HG03439 (cell line): ENCODE data around the gene ARAP2.

Experiments
- ATAC-seq: cut with Tn5 transposase; IDR thresholded peaks from one replicate; pipeline ENCODE4 v1.9.1; 2021; ENCODE audit warnings: mild to moderate bottlenecking, moderate library complexity; ENCODE audit not compliant: unreplicated experiment

Gene ARAP2, protein sequence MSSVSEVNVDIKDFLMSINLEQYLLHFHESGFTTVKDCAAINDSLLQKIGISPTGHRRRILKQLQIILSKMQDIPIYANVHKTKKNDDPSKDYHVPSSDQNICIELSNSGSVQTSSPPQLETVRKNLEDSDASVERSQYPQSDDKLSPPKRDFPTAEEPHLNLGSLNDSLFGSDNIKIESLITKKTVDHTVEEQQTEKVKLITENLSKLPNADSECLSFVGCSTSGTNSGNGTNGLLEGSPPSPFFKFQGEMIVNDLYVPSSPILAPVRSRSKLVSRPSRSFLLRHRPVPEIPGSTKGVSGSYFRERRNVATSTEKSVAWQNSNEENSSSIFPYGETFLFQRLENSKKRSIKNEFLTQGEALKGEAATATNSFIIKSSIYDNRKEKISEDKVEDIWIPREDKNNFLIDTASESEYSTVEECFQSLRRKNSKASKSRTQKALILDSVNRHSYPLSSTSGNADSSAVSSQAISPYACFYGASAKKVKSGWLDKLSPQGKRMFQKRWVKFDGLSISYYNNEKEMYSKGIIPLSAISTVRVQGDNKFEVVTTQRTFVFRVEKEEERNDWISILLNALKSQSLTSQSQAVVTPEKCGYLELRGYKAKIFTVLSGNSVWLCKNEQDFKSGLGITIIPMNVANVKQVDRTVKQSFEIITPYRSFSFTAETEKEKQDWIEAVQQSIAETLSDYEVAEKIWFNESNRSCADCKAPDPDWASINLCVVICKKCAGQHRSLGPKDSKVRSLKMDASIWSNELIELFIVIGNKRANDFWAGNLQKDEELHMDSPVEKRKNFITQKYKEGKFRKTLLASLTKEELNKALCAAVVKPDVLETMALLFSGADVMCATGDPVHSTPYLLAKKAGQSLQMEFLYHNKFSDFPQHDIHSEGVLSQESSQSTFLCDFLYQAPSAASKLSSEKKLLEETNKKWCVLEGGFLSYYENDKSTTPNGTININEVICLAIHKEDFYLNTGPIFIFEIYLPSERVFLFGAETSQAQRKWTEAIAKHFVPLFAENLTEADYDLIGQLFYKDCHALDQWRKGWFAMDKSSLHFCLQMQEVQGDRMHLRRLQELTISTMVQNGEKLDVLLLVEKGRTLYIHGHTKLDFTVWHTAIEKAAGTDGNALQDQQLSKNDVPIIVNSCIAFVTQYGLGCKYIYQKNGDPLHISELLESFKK (N-terminal part only)

DNA sequence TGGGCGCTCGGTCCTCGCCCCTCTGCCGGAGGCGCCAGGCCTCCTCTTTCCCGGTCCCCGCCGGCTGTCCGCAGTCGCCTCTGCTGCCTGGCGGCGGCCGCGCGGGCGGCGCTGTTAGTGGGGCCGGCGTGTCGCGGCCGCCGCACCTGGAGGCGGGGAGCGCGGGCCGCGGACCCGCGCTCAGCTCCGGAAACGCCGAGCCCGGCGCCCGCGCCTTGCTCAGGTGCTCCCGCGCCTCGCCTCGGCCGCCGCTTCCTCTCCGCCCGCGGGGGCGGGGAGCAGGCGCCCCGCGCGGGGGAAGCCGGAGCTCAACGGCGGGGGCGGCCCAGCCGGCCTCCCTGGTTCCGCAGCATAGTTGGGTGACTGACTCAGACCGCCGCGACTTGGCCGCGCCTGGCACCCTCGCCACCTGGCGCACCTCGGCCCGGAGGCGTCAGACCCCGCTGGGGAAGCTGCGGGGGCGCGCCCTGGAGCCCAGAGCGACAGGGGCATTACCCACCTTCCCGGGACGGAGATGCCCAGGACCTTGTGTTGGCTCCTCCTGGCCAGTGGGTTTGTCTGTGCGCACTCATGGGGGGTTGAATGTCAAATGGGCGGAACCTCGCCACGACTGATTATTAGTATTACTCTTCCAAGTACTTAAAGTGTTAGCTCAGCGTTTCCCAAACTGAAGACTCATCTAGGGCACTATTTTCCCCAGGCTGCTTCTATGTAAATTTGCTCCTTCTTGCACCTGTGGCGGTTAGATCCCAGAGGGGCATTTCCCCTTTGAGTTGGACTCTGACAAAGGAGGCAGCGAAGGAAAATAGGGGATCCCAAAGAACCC, at the start of gene ARAP2:
TSS of gene ARAP2 (minus strand) at position 258 of the 826 bp plus-strand sequence. CDS start 15,028 bp downstream, outside the sequence.
- ATAC-seq, result peak; percentile 69

DNA sequence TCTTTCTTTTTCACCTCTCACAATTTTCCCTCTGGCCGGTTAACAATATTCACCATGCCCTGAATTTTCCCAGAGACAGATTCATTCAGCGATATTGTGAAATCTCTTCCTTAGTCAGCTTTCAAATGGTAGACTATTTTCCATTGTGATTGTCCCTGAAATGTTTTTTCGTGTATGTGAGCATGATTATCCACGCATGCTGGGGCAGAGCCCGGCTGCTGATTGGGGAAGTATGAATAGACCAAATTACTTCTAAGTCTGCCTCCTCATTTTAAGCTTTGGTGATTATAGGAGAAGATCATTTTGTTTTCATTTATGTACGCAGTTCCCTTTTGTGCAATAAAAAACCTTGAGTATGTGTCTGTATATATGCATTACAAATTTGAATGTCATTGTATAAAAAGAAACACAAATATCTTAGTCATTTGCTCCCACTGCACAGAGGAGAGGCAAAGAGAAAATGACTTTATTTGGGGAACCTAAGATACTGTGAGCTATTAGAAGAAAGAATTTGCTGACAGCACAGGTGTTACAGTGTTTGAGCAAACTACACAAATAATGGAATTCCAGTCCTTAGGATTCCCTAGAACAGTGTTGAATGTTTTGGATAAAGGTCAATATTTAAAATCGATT, 48.4 kb upstream of the ARAP2 start:
- no peak for ATAC-seq

DNA sequence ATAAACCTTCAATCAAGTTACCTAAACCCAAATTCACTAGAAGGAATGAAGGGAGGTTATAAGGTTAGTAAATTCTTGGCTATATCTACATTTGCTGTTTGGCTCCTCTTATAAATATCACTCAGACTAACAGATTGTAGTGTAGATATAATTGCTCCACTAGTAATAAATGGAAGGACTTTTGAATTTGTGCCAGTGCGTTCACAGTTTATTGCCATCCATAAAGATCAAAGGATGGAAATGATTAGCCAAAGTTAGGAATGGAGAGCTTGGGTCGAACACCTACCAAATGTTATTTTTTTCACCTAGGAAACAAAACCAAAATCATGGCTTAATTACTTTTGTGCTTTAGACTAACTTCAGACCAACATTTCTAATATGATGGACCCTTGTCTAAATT, 46.3 kb upstream of the ARAP2 start:
- ATAC-seq, result no peak

DNA sequence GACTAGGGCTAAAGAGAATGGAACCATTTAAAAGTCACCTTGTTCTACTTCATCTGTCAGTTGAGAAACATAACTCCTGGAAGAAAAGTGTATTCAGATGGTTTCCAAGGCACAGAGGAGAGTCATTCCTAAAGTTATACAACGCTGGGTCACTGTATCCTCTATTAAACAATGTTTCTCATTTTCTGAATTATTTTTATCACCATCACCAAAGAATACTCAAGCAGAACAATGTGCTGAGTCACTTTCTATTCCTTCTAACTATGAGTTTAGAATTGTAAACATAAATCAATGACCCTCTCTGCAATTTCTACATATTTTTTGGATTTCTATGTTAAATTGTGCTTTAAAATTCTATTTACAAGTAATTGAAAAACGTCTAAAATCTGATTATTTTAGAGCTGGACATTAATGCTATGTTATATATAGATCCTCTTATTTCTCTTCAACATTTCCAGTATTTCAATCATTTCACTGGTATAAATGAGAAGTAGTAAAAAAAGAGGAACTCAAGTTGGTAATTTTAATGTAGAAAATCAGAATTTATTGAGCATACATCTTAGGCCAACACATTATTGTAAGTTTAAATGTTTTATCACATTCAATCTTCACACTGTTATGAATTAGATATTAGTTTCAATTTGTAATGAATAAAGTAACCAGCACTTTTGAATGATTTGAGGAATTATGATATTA, 44.6 kb upstream of the ARAP2 start:
- no peak for ATAC-seq

DNA sequence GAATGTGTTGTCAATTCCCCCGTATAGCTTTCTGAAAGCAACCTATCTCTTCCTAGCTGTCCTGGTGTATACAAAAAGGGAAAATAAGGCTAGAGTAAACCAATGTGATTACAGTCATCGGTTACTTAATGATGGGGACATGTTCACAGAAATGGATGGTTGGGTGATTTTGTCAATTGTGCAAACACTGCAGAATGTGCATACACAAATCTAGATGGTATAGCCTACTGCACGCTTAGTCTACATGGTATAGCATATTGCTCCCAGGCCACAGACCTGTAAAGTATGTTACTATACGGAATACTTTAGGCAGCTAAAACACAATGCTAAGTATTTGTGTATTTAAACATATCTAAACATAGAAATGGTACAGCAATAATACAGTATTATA, 42.2 kb upstream of the ARAP2 start:
- no peak for ATAC-seq

DNA sequence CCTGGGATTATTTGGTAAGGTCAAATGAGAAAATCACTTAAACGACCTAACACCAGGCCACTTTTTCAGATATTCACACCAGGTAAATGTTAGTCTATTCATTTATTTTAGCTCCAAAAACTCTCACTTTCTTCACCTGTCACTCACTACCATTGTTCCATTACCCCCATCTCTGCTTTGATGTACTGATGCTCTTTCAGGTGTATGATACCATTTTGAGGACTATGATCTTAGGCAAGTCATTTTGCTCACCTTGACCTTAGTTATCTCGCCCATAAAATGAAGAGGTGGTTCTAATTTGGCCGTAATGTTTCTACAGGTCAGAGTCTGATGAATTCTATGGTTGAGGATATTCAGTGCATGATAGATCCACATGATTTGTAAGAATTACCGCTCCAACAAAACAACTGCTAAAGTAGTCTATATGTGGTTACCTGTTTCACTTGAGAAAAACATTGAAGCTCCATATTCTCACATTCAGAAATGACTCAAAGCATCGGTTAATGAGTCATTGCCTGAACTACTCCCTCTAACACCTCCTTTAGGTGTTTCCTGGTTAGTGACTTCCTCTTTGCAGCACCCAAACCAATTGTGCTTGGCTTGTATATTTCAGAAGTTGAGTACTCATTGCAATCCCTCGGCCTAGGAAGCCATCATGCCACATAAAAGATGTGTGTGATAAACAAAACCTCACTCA, 41.6 kb upstream of the ARAP2 start:
- ATAC-seq, result peak; percentile 99

DNA sequence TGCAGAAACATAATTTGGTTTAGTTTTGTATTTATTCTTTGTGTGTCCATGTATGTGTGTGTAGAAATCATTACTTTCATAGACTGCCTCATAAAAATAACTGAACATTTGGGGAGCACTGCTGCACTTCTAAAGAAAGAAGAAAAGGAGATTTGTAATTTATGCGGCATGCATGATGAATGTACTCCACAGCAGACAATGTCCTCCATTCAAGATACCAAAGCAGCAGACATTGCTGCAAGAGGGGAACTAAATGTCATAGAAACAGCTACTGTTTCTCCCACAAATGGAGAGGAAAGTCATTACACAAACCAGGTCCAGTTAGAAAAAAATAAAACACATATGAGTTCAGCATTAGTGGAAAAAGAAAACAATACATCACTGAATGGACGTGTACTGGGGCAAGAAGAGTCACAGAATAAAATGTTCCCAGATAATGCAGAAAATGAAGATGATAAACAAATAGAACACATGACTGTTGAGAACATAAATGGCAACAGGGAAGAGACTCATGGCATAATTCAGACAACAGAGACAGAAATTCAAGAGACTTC, 39.7 kb upstream of the ARAP2 start:
- no peak for ATAC-seq

DNA sequence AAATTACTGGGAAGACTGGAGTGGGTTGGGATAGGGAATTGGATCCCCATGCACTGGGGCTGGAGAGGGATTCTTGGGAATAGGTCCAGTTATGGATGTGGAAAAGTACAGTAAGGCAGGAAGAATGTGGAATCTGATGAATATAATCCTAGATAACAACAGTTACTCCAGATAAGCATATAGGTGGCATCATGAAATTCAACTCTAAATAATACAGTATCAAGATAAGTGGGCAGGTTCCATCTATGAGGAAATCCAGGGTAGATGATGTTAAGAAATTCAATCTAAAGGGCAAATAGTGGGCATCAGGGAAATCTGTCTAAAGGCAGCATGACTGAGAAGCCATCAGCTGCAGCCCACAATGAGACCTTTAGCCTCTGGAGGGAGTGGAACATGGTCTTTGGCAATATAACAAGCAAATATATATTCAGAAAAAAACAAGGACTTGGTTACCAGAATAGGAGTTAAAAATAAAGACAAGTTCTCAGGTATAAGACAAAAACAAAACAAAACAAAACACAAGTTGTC, 38.3 kb upstream of the ARAP2 start:
- ATAC-seq, result no peak

DNA sequence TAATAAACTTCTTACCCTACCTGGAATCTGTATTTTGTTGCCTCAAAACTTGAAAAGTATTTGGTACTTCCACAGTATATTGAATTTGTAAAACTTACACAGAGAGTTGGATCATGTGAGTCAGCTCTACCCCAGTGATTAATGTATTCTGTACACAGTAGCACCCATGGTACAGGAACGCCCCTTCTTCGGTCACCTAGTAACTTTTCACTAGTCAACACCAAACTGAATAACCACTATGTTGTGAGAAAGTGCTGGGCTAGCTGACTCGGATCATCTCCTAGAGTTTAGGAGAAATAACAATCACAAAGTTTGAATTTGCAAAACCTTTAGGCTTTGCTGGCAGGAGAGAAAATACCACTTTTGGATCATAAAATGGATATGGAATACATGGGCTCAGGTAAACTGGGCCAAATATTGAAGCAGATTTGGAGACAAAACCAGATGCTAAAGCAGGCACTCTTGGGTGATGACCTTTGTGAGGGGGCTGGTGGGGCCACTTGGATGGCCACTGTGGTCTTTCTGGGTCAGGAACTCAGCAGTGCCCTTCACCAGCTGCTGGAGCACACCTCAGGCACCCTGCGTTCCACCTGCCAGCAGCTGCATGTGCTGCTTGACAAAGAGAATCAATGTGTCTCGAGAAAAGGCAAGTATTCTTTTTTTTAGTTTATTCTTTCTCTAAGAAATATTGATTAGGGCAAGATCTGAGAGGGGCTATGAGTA, 37.2 kb upstream of the ARAP2 start, which contains the start of gene DTHD1:
TSS of gene DTHD1 (plus strand) at position 233 of the 723 bp plus-strand sequence. CDS start at position 376, 143 bp downstream.
- no peak for ATAC-seq

DNA sequence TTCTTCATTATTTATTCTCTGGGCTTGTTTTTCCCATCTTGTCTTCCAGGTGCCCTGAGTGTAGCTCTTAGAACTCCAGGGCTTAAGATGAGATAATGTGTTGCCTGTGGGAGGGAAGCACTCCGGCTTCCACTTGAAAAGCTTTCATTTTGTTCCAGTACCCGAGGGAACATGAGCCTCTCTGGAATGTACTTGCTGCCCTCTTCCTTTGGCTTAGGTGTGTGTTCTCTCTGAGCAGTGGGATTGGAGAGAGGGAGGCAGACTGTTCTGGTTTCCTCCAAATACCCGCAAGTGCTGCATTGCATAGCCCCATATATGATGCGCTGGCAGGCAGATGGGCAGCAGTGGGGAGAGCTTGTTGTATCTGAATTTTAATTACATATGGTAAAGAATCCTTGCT, 36.2 kb upstream of the ARAP2 start:
- ATAC-seq, result no peak

DNA sequence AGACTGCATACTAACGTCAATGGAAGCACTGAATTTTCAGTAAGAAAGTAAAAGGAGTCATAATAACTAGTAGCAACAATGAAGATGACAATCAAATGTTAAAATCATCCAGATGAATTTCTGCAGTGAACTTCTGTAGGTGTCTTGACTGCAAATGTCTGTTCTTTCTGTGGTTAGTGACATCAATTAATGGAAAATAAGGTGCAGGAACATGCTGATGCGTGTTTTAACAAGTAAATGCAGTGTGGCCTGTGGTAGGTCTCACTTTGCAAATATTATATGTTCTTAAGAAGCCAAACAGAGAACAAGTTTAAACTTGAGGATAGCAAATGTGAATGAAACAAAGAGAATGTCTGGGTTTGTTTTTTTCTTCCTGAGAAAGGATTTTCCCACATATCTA, 34.5 kb upstream of the ARAP2 start:
- no peak for ATAC-seq

DNA sequence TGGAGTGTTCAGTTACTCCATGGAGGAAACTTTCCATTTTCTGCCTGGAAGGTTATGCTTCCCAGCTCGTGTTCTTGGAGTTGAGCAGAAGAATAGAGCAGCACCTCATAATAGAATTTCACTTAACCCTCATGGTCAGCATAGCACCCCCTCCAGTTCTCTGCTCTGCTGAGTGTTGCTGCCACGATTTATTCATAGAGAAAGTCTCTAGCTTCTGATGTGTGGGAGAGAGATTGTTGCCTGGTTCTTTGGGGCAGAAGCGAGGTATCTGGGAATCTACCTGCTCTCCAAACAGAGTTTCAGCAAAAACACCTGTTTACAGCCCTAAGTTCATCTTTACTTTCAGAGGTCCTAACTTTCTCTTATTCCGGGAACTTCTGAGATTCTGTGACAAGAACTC, 33.2 kb upstream of the ARAP2 start:
- no peak for ATAC-seq

DNA sequence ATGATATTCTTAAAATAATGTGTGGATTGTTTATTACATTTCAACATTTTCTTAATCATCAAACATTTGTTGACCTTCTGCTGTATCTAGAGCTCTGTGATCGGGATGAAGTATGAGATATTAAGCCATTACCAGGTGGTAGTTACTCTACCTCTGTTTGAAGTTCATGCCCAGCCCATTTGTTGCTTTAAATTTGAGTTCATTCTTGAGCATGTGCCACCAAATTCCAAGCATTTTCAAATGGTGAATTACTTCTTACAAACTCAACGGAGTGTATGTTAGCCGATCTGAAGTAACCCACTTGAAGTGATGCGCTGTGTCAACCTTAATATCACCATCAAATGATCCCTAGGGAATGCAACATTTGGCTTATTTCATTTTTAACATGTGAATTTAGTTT, 29.8 kb upstream of the ARAP2 start:
- no peak for ATAC-seq

DNA sequence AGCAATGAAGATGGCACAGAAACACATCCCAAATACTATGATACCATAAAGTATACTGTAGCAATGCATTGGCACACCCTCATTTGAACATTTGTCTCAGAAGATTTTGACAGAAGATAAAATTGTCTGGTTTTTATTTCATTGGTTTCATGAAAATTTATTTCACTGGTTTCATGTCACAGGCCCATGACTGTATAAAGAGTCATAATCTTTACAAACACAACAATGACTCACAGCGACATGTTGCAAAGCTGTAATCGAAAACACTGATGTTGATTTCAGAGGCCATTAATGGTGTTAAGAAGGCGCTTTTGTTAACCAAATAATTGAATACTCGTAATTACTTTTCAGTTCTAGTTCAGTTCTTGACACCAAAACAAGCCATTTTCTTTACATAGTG, 29.0 kb upstream of the ARAP2 start:
- no peak for ATAC-seq

DNA sequence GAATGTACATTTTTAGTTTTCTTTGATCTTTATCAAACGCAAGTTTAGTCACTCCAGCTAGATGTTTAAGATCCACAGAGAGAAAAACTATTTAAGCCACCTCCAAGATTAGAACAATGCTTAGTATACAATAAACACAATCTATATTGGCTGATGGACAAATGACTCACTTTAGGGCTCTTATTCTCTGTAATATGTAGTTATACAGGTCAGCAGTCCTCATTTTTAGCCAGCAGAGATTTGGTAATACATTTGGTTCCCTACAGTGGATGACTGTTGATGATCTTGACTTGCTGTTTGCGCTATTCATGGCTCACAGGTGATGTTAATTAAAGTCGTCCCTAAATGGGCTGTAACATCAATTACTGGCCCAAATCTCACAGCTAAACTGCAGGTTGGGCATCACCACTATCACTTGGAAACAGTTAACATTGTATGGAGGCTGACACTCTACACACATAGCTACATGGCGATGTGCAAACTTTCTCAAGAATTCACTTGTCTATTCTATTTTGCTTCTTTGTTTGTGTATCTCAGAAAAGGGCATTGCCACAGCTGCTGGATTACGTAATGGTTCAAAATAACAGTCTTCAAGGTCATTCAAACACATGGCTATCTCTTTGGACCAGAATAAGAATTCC, 25.3 kb upstream of the ARAP2 start:
- ATAC-seq, result no peak

DNA sequence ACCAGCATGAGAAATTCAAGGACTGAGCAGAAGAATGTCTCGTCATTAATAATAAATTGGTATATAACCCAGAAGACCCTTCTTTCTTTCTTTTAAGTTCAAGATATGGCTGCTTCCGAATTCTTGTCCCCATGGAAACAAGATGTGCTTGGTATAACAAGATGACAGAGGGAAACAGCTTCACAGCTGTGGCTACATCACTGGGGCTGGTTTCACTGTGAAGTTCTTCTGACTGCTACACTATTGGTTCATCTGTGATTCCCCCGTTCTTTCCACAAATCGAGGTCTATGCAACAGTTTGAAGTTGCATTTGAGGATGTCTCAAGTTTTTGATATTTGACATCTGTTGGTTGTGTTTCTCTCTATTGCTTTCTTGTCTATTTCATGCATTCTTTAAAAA, 24.8 kb upstream of the ARAP2 start:
- no peak for ATAC-seq
